ENCODE data around the gene KLC1.
A peak's percentile ranks its signal among the peaks of the same experiment; 100 is the strongest.

KLC1 gene

DNA sequence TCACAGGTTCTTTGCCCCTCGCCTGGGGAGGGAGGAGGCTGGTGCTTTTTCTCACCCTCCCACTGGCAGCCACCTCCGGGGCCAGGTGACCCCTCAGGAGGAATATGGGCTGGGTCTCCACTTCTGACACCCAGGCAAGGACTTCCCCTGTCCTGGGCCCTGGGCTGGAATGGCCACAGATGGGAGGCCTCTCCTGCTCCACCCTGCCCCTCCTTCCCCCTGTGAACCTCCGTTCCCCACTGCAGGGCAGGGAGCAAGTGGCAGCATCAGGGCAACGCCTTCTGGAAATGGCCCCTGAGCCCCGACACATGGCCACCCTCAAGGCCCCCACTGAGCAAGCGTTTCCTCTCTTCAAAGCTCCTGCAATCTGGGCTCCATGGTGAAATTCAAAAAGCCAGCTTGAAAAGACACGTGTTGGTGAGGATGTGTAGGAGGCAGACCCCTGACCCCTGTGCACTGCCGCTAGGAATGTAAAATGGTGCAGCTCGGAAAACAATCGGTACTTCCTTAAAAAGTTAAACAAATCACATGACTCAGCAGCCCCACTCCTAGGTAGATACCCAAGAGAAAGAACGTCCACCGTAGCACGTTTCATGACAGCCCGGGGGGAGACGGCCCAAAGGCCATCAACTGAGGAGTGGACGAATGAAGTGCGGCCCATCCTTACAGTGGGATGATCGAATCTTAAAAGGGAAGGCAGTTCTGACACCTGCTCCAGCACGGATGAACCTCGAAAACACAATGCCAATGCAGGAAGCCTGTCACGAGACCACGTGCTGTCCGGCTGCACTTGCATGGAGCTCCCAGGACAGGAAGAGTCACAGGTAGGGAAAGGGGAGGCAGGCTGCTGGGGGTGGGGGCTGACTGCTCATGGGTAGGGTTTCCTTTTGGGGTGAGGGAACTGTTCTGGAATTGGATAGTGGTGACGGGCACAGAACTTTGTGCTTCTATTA, 74.7 kb downstream of the KLC1 start:
- Mint-ChIP-seq H3K36me3 (peaks cover 7% of the 10 kb centered on the region), H3K27me3 (no peaks in the 10 kb centered on the region), H3K4me1 (peaks cover 25% of the 10 kb centered on the region), H3K4me3 (no peak overlapping the region), H3K9me3 (no peaks in the 10 kb centered on the region), H3K27ac (peak overlapping the region; percentile 53)
- DNase-seq (ENCODE audit: low spot score in 2 of 2) (no peak), ATAC-seq (ENCODE audit: low read depth) (no peak)

DNA sequence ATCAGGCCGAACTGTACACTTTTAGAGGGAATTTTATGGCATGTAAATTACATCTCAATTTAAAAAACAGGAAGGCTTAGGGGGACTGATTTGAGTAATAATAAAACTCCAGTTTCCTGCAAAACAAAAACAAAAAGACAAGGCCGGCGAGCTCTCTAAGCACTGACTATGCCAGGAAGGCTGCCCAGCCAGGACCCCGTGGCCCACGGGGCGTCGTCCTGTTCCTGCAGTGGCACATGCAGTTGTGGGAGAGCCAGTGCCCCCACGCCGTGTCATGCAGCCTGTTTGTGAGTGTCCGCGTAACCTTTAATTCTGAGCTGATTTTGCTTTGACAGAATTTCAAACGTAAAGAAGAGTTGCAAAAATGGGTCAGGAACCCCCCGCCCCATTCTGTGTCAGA, 75.7 kb downstream of the KLC1 start:
- H3K27me3 Mint-ChIP-seq, result no peaks in the 10 kb centered on the region
- H3K27ac Mint-ChIP-seq, result no peak overlapping the region
- ATAC-seq (ENCODE audit: low read depth) (no peak), DNase-seq (ENCODE audit: low spot score in 2 of 2) (no peak)
- H3K4me3 Mint-ChIP-seq, result no peak overlapping the region
- peaks cover 21% of the 10 kb centered on the region for H3K4me1 Mint-ChIP-seq
- H3K36me3 Mint-ChIP-seq, result peaks cover 7% of the 10 kb centered on the region
- no peaks in the 10 kb centered on the region for H3K9me3 Mint-ChIP-seq

DNA sequence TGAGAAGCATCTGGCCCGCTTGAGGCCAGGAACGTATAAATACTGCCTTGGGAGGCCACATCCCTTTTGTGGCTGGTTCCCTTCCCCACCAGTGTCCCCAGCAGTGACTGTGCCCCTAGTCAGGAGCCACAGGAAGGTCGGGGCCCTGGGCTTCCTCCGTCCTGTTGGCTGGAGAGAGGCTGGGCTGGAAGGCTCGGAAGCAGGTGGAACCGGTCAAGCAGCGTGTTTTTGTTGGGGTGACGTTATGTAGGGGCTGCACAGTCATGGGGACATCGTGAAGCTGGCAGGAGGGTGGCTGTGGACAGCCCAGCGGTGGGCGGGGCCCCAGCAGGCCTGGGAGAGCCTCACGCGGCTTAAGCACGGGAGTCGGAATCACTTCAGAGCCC, 76.1 kb downstream of the KLC1 start:
- Mint-ChIP-seq H3K36me3 (peaks cover 7% of the 10 kb centered on the region), H3K27ac (no peak overlapping the region), H3K9me3 (no peaks in the 10 kb centered on the region), H3K27me3 (no peaks in the 10 kb centered on the region), H3K4me3 (no peak overlapping the region), H3K4me1 (peaks cover 19% of the 10 kb centered on the region)
- ATAC-seq (ENCODE audit: low read depth), result no peak
- DNase-seq (ENCODE audit: low spot score in 2 of 2), result no peak

DNA sequence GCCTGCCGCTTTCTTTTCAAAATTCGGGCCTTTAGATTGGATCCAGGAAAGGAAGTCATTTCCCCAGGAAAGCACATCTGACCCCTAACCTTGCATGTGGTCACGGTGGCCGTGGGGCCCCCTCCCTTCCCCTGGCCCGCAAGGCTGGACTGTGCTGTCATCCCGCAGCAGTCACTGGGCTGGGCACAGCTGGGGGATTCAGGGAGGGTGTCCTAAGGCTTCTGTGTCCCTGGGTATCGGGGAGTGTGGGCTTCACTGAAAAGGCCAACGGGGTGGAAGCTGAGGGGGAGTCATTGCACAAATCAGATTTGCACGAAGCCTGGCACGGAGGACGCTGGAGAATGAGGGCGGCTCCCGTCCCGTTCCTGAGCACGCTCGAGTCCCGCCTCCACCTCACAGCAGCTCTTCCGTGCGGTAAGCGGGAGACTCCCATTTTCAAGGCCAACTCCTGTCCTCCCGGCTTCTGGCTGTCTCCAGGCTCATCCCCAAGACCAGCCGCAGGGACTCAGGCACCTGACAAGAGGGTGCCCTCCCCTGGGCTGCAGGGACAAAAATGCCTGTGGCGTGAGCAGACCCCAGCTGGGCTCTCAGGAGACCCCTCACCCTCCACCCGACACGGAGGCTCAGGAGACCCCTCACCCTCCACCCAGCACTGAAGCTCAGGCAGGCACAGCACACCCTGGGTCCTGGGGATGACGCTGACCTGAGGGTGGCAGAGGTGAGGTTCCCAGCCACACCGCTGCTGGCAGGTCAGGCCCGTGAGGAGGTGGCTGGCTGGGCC, 76.7 kb downstream of the KLC1 start:
- Mint-ChIP-seq H3K4me1 (peaks cover 19% of the 10 kb centered on the region), H3K36me3 (peaks cover 7% of the 10 kb centered on the region), H3K27ac (no peak overlapping the region), H3K9me3 (no peaks in the 10 kb centered on the region), H3K4me3 (no peak overlapping the region), H3K27me3 (no peaks in the 10 kb centered on the region)
- ATAC-seq (ENCODE audit: low read depth) (no peak), DNase-seq (ENCODE audit: low spot score in 2 of 2) (no peak)

DNA sequence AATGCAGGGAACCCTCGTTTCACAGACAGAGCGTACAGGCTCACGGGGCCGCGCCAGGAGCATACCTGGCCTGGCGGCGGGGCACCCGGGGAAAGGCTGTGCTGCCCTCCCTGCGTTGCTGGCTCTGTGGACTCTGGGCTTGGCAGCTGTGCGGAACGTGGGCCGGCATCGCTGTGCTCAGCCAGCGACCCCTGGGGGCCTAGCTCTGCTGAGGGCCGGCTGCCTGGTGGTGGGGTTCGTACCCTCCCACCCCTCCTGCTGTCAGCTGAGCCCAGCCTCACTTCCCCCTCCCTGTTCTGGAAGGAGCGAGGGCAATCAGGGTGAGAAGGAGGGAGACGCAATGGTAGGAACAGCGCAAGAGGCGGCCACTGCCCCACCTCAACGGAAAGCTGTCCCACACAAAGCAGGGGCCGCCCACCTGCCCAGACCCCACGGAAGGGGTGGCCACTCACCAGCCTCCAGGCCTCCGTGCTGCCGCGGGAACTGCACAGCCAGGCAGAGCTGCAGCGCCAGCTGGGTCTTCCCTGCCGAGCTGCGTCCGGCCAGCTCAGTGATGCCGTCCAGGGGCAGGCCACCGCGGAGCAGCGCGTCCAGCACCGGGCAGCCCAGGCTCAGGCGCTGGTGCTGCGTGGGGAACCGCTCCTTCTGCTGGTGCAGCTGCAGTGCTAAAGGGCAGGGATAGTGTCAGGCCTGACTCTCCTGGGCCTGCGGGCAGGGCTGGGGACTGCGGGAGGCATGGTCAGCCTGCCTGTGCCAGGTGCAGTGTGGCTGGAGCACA, 77.7 kb downstream of the KLC1 start:
- H3K36me3 Mint-ChIP-seq, result peaks cover 7% of the 10 kb centered on the region
- DNase-seq (ENCODE audit: low spot score in 2 of 2) (no peak), ATAC-seq (ENCODE audit: low read depth) (no peak)
- H3K9me3 Mint-ChIP-seq, result no peaks in the 10 kb centered on the region
- no peak overlapping the region for H3K4me3 Mint-ChIP-seq
- no peaks in the 10 kb centered on the region for H3K27me3 Mint-ChIP-seq
- H3K27ac Mint-ChIP-seq, result no peak overlapping the region
- H3K4me1 Mint-ChIP-seq, result peaks cover 16% of the 10 kb centered on the region

DNA sequence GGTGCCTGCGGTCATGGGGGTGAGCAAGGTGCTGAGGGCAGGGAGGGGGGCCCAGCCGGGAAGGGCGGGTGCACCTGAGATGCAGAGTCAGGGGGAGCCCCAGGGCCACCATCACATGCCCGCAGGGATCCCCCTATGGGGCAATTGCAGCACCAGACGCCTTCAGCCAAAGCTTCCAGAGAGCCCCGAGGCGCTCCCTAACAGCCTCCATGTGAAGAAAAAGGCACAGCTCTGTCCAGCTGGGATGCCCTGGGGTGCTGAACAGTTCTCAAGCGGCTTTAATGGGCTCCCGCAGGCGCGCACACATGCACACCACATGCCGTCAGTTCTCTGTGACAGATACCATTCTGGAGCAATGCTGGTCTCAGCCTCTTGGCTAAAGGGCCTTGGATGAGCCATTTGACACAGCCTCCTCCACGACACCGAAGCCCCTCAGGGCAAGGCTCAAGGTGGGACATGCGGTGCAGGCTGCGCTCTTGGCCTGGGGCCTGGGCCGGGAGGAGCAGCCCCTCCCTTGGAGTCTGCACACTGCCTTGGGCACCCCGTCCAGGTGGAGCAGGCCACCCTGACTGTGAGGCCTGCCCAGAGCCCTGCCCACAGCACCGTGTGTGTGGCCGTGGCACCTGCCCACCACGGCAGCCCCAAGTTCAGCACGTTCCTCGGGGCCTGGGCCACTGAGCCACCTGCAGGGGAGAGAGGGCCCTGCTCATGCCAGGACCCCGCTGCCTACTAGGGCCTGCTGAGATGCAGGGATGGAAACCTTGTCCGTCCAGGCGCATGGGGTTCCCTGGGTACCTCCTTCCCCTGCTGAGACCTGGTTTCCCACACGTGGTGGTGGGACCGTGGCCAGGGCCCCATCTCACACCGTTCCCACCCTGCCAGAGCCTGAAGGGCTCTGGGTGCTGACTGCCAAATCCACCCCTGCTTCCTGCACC, 78.6 kb downstream of the KLC1 start:
- no peaks in the 10 kb centered on the region for H3K27me3 Mint-ChIP-seq
- H3K27ac Mint-ChIP-seq, result no peak overlapping the region
- H3K4me1 Mint-ChIP-seq, result peaks cover 9% of the 10 kb centered on the region
- ATAC-seq (ENCODE audit: low read depth) (no peak), DNase-seq (ENCODE audit: low spot score in 2 of 2) (no peak)
- no peaks in the 10 kb centered on the region for H3K9me3 Mint-ChIP-seq
- H3K36me3 Mint-ChIP-seq, result peaks cover 7% of the 10 kb centered on the region
- H3K4me3 Mint-ChIP-seq, result no peak overlapping the region

DNA sequence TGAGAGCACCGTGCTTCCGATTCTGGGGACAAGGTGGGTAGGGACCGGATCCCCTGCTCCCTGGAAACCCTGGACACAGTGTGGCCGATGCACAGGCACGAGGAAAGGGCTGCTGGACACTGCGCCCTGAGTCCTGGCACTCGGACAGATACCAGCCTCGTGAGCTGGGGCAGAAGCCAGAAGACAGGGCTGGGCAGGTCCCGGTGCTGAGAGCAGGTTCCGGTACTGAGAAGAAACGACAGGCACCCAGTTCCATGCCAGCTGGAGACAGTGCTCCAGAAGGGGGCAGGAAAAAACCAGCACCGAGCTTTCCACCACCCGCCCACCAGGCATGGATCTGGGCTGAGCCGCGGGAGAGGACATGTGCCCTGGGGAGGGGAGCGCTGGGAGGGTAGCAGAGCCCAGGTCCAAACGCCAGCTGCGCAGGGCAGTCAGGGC, 79.8 kb downstream of the KLC1 start:
- no peak for ATAC-seq (ENCODE audit: low read depth)
- Mint-ChIP-seq H3K9me3 (no peaks in the 10 kb centered on the region), H3K27ac (no peak overlapping the region), H3K27me3 (no peaks in the 10 kb centered on the region), H3K4me1 (peaks cover 2% of the 10 kb centered on the region), H3K4me3 (no peak overlapping the region), H3K36me3 (peaks cover 4% of the 10 kb centered on the region)
- no peak for DNase-seq (ENCODE audit: low spot score in 2 of 2)

DNA sequence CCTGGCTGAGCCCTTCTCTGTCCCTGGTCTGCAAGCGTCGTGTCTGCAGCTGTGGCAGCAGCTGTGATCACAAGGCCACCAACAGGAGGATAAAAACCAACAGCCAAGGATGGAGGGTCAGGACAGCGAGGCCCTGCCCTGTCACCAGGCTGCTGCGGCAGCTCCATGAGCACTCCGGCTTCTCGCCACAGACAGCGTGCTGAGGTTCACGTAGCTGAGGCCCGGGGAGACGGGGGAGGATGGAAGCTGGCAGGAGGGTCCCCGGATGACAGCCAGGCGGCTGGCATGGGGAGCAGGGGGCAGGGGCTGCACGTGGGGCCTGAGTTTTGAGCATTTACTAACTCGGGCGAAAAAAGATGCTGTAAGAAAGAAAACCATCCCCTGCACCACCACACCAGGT, 80.8 kb downstream of the KLC1 start:
- H3K9me3 Mint-ChIP-seq, result no peaks in the 10 kb centered on the region
- H3K27ac Mint-ChIP-seq, result no peak overlapping the region
- peaks cover 5% of the 10 kb centered on the region for H3K4me1 Mint-ChIP-seq
- no peak overlapping the region for H3K4me3 Mint-ChIP-seq
- H3K36me3 Mint-ChIP-seq, result peaks cover 2% of the 10 kb centered on the region
- DNase-seq (ENCODE audit: low spot score in 2 of 2) (no peak), ATAC-seq (ENCODE audit: low read depth) (no peak)
- H3K27me3 Mint-ChIP-seq, result no peaks in the 10 kb centered on the region

DNA sequence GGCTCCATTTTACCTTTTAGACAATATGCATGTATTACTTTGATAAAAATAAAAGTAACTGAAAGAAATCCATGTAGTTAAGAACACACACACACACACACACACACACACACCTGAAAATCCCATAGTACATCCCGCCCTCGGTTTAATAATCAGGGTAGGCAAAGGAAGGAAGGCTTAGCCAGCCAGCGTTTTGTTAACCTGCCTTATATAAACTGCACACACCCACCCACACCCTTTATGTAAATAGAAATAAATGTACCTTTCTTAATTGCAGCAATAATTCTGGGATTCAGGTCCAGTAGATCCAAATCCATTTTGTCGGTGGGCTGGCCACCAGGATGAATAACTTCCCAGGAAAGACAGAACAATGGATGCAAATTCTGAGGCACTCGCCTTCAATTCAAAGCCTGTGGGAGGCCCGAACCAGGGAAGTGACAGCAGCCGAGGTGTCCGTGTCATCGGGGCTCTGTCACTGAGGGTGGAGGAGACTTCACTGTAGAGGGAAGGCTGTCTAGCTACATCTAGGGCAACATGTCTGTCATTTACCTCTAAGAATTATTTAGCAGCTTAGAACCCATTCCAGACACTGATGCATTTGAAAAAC, 81.9 kb downstream of the KLC1 start:
- Mint-ChIP-seq H3K4me1 (peaks cover 8% of the 10 kb centered on the region), H3K36me3 (no peaks in the 10 kb centered on the region), H3K27ac (no peak overlapping the region), H3K27me3 (no peaks in the 10 kb centered on the region), H3K9me3 (no peaks in the 10 kb centered on the region), H3K4me3 (no peak overlapping the region)
- ATAC-seq (ENCODE audit: low read depth), result no peak
- DNase-seq (ENCODE audit: low spot score in 2 of 2), result no peak

DNA sequence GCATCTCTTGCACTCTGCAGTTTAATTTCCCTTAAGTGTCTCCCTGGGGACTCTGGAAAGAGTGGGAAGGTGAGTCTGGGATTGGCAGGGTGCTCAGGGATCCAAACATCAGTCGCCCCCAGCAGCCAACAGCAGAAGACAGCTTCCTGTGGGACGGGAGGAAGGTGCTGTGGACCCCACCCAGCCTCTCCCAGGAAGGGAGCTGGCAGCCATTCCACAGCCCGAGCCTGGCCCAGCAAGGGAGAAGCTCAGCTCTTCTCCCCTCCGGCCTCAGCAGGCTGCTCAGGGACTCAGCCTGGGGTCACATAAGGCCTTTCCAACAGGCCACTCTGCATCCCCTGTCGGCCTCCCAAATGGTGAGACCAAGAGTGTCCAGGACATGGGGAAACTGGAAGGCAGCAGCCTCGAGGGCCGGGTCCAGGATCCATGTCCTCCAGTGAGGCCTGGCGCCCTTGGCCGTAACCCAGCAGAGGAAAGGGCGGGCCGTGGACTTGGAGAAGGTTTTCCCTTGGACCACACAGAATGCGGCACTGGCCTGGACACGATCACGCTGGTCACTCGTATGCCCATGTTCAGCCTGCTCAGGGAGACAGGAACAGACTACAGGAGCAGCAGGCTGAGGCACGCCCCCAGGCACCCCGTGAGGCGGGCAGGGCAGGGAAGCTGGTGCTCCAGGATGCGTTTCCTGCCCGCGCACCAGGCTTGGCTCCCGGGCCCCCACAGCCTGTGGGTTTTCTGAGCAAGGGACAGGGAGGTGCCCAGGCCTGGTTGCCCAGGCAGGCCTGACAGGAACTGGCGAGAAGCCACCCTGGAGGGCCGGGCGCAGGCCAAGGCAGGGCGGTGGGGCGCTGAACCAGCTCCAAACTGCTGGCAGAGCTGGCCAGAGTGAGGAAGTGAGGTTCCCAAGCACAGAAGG, 82.8 kb downstream of the KLC1 start:
- Mint-ChIP-seq H3K27ac (no peak overlapping the region), H3K36me3 (no peaks in the 10 kb centered on the region), H3K4me1 (peaks cover 8% of the 10 kb centered on the region), H3K27me3 (no peaks in the 10 kb centered on the region), H3K4me3 (no peak overlapping the region), H3K9me3 (no peaks in the 10 kb centered on the region)
- DNase-seq (ENCODE audit: low spot score in 2 of 2) (no peak), ATAC-seq (ENCODE audit: low read depth) (no peak)

DNA sequence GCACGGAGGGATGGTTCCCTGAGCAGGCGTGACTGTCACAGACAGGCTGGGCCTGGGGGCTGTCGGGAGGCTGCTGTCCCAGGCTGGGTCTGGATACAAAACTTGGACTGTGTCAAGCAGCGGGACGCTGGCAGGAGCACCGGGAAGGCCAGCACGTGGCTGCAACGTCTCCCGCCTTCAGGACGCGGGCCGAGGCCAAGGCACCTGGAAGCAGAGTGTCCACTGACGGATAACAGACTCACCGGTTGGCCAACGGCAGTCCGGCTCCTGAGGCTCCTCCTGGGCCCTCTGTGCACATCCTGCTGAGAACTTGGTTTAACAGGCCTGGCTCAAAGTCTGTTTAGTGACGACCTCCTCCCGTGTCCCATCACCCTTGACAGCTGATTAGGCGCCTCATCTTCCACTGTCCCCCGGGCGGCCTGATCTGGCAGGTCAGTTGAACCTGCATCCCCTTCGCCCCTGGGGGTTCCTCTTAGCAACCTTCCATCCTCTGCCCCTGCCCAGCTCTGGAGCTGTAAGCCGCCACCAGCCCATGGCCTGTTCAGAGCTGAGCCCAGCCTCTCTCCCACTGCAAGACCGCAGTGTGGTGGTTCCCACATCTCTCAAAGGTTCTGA, 83.7 kb downstream of the KLC1 start:
- ATAC-seq (ENCODE audit: low read depth) (no peak), DNase-seq (ENCODE audit: low spot score in 2 of 2) (no peak)
- Mint-ChIP-seq H3K9me3 (no peaks in the 10 kb centered on the region), H3K27ac (no peak overlapping the region), H3K4me1 (peaks cover 13% of the 10 kb centered on the region), H3K4me3 (no peak overlapping the region), H3K36me3 (no peaks in the 10 kb centered on the region), H3K27me3 (no peaks in the 10 kb centered on the region)

Data from memory B cell (primary cell).